ENCODE data around the gene ST7L. TPM values are rescaled to one million over a fixed set of nuclear protein-coding genes. Genes with fewer than 3 reads are reported as not detected.
"Not testable (repeated sequence)": the region's sequence is repeated elsewhere in the genome, so short reads cannot be mapped to it uniquely, and the experiment has no call there.

ST7L gene
- total and polyA plus RNA-seq, 3 donors from 2014 or later = 59.1 to 125 (median 97.2) TPM

DNA sequence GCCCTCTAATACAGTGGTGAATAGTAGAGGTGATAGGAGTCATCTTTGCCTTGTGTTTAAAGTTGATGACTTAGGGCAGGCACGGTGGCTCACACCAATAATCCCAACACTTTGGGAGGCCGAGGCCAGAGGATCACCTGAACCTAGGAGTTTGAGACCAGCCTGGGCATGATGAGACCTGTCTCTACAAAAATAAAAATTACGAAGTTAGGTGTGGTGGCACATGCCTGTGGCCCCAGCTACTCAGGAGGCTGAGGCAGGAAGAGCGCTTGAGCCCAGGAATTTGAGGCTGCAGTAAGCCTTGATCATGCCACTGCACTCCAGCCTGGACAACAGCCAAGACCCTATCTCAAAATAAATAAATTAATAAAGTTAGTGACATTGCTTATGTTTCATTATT is 27.3 kb upstream of the ST7L start:
- TF ChIP-seq POLR2A (IDR thresholded peaks at IDR 0.05) (no peak), CTCF (IDR thresholded peaks at IDR 0.05) (no peak)
- Histone ChIP-seq H3K9me3 (no peaks in the 10 kb centered on the region), H3K27ac (no peak overlapping the region)

DNA sequence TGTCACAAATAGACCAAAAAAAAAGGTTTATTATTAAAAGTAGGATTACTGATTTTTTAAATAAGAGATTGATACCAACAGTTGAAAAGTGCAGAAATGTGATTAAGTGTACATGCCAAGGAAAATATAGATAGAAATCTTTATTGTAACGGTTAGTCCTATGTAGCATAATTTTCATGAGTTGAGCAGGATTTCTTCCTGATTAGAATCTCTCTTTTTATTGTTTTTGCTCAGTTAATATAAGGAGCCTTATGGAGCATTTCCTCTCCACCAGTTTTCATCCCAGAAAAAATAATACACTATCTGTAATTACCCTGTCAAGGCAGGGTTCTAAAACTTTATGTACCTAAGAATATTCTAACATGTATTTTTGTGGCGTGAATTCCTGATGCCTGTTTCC is 24.1 kb upstream of the ST7L start:
- TF ChIP-seq CTCF (IDR thresholded peaks at IDR 0.05) = no peak
- no peak for TF ChIP-seq POLR2A (IDR thresholded peaks at IDR 0.05)
- DNase-seq = no peak
- Histone ChIP-seq H3K9me3 (no peaks in the 10 kb centered on the region), H3K4me3 (no peak overlapping the region), H3K27ac (no peak overlapping the region), H3K27me3 (no peaks in the 10 kb centered on the region), H3K36me3 (ENCODE audit: low read depth, missing control alignments) (no peaks in the 10 kb centered on the region), H3K4me1 (no peaks in the 10 kb centered on the region)
- WGBS, 2 donors = 65 to 66% methylated on average over 2 of the region's 2 CpGs
- intact Hi-C loops (cut with DNase I; ENCODE audit: low total_unique reads) = no loop called here

More for the DNA sequence above, 27.3 kb upstream of the ST7L start:
- H3K4me1 ChIP-seq = no peaks in the 10 kb centered on the region
- no peak for DNase-seq
- no peaks in the 10 kb centered on the region for H3K36me3 ChIP-seq (ENCODE audit: low read depth, missing control alignments)
- 94 to 95% methylated on average over 4 of the region's 4 CpGs for WGBS, 2 donors
- intact Hi-C loops (cut with DNase I; ENCODE audit: low total_unique reads) = no loop called here
- no peak overlapping the region for H3K4me3 ChIP-seq
- no peaks in the 10 kb centered on the region for H3K27me3 ChIP-seq

DNA sequence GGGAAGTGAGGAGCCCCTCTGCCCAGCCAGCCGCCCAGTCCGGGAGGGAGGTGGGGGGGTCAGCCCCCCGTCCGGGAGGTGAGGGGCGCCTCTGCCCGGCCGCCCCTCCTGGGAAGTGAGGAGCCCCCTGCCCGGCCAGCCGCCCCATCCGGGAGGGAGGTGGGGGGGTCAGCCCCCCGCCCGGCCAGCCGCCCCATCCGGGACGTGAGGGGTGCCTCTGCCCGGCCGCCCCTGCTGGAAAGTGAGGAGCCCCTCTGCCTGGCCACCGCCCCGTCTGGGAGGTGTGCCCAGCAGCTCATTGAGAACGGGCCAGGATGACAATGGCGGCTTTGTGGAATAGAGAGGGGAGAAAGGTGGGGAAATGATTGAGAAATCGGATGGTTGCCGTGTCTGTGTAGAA is 21.5 kb upstream of the ST7L start:
- DNase-seq; H3K9me3 ChIP-seq; H3K27me3 ChIP-seq; H3K36me3 ChIP-seq (ENCODE audit: low read depth, missing control alignments); intact Hi-C loops (cut with DNase I; ENCODE audit: low total_unique reads): not testable (repeated sequence)
- H3K4me1 ChIP-seq = peaks cover 18% of the 10 kb centered on the region
- peak overlapping the region in 1 of 2 donors; percentile 35 for H3K4me3 ChIP-seq
- WGBS, 2 donors = 58 to 83% methylated on average over 10 to 19 of the region's 23 CpGs
- H3K27ac ChIP-seq = peak overlapping the region; percentile 53 to 67

DNA sequence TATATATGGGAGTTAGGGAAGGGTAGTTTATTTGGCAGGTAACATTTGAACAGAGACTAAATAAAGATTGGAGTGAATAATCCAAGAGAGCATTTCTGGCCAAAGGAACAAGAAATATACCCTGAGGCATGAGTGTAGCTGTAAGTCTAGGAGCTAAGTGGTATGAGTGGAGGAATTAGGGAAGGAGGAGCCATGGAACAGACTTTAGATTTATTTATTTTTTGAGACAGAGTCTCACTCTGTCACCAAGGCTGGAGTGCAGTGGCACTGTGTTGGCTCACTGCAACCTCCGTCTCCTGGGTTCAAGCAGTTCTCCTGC is 19.1 kb upstream of the ST7L start:
- Histone ChIP-seq H3K27ac (peak overlapping the region; percentile 71 to 73), H3K36me3 (ENCODE audit: low read depth, missing control alignments) (no peaks in the 10 kb centered on the region), H3K27me3 (no peaks in the 10 kb centered on the region), H3K4me1 (peaks cover 29% of the 10 kb centered on the region), H3K9me3 (no peaks in the 10 kb centered on the region), H3K4me3 (no peak overlapping the region)
- intact Hi-C loops (cut with DNase I; ENCODE audit: low total_unique reads) = no loop called here
- WGBS, 2 donors = 84 to 88% methylated on average over 1 of the region's 1 CpG
- TF ChIP-seq CTCF (IDR thresholded peaks at IDR 0.05) = no peak
- DNase-seq = no peak

- no peak overlapping the region for H3K4me3 ChIP-seq
- peak overlapping the region; percentile 71 to 73 for H3K27ac ChIP-seq
- intact Hi-C loops (cut with DNase I; ENCODE audit: low total_unique reads) = no loop called here
- no peaks in the 10 kb centered on the region for H3K27me3 ChIP-seq
- 67 to 70% methylated on average over 4 of the region's 4 CpGs for WGBS, 2 donors
- TF ChIP-seq POLR2A (IDR thresholded peaks at IDR 0.05) = no peak
- no peak for TF ChIP-seq CTCF (IDR thresholded peaks at IDR 0.05)
- no peaks in the 10 kb centered on the region for H3K36me3 ChIP-seq (ENCODE audit: low read depth, missing control alignments)
- H3K9me3 ChIP-seq = no peaks in the 10 kb centered on the region
- no peak for DNase-seq
- peaks cover 29% of the 10 kb centered on the region for H3K4me1 ChIP-seq
Observed at GRCh38 chr1:112637254-112638109, 18.5 kb upstream of the ST7L start.

Measured in testis (tissue), 3 donors.